ENCODE measurements around the gene HMGCS1. TPM values are rescaled to one million over a fixed set of nuclear protein-coding genes. Genes with fewer than 3 reads are reported as not detected.

HMGCS1 gene
- total RNA-seq, 1 donor from 2014 or later, result 36.5 TPM

DNA sequence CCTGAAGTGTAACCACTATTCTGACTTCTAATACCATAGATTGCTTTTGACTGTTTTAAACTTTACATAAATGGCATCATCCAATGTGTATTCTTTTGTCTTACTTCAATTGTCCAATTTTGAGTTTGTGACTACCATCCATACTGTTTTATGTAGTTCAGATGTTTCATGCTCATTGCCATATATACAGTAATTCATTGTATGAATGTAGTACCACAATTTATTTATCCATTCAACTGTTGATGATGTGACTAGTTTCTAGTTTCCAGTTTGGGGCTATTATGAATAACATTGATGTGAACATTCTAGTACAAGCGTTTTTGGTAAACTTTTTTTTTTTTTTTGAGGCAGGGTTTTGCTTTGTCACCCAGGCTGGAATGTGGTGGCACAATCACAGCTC, 55.1 kb downstream of the HMGCS1 start:
- Histone ChIP-seq H3K27ac (no peak overlapping the region), H3K27me3 (no peaks in the 10 kb centered on the region), H3K9me3 (no peaks in the 10 kb centered on the region), H3K4me3 (no peak overlapping the region), H3K36me3 (no peaks in the 10 kb centered on the region), H3K4me1 (no peaks in the 10 kb centered on the region)
- intact Hi-C loops (cut with DNase I), result no loop called here
- DNase-seq (ENCODE audit: low spot score in 2 of 2), result no peak
- TF ChIP-seq, protein P1, sequence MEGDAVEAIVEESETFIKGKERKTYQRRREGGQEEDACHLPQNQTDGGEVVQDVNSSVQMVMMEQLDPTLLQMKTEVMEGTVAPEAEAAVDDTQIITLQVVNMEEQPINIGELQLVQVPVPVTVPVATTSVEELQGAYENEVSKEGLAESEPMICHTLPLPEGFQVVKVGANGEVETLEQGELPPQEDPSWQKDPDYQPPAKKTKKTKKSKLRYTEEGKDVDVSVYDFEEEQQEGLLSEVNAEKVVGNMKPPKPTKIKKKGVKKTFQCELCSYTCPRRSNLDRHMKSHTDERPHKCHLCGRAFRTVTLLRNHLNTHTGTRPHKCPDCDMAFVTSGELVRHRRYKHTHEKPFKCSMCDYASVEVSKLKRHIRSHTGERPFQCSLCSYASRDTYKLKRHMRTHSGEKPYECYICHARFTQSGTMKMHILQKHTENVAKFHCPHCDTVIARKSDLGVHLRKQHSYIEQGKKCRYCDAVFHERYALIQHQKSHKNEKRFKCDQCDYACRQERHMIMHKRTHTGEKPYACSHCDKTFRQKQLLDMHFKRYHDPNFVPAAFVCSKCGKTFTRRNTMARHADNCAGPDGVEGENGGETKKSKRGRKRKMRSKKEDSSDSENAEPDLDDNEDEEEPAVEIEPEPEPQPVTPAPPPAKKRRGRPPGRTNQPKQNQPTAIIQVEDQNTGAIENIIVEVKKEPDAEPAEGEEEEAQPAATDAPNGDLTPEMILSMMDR (IDR thresholded peaks at IDR 0.05), result no peak

DNA sequence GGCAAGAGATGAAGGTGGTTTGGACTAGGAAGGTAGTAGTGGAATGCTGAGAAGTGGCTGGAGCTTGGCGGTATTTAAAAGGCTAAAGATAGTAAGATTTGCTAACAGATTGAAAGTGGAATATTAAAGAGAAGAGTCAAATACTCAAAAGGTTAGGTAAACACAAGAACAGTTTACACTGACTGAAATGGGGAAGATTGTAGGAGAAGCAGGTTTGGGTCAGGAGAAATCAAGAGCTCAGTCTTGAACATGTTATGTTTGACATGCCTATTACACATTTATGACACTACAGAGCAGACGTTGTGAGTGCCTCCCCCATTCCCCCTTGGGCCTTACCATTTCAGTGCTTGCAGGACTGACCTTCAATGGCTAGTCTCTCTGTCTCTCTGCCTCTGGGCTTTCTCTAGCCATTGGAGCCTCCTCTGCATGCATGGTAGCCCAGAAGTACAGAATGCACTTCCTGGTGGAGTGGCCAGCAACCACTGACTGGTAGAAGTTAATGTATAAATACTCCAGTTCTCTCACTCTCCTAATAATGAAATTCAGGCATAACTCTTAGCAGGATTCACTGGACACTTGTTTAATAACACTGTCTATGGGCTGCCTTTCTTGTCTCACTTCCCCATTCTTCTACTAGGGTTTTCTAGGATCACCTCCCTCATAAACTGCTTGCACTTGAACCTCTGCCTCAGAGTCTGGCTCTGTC, 56.8 kb downstream of the HMGCS1 start:
- intact Hi-C loops (cut with DNase I), result no loop called here
- DNase-seq (ENCODE audit: low spot score in 2 of 2), result no peak
- Histone ChIP-seq H3K4me1 (no peaks in the 10 kb centered on the region), H3K4me3 (no peak overlapping the region), H3K9me3 (no peaks in the 10 kb centered on the region), H3K27me3 (no peaks in the 10 kb centered on the region), H3K36me3 (no peaks in the 10 kb centered on the region), H3K27ac (no peak overlapping the region)
- TF ChIP-seq, protein P1 (IDR thresholded peaks at IDR 0.05), result no peak

DNA sequence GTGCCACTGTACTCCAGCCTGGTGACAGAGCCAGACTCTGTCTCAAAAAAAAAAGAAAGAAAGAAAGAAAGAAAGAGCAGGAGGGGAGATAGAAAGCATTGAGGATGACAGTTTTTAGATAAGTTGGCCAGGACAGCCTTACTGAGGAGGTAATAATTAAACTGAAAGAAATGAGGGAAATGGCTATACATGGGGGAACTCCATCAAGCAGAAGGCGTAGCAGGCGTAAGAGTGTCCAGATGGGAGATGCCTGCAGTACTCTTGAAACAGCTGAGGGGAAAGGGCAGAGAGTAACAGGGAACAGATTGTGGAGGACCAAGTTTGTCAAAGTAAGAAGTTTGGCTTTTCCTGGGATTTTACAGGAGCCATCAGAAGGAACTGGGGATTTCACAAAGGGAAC, 57.5 kb downstream of the HMGCS1 start:
- Histone ChIP-seq H3K36me3 (no peaks in the 10 kb centered on the region), H3K27ac (no peak overlapping the region), H3K27me3 (no peaks in the 10 kb centered on the region), H3K4me1 (no peaks in the 10 kb centered on the region), H3K9me3 (no peaks in the 10 kb centered on the region), H3K4me3 (no peak overlapping the region)
- intact Hi-C loops (cut with DNase I), result no loop called here
- DNase-seq (ENCODE audit: low spot score in 2 of 2), result no peak
- TF ChIP-seq, protein P1 (IDR thresholded peaks at IDR 0.05), result no peak

DNA sequence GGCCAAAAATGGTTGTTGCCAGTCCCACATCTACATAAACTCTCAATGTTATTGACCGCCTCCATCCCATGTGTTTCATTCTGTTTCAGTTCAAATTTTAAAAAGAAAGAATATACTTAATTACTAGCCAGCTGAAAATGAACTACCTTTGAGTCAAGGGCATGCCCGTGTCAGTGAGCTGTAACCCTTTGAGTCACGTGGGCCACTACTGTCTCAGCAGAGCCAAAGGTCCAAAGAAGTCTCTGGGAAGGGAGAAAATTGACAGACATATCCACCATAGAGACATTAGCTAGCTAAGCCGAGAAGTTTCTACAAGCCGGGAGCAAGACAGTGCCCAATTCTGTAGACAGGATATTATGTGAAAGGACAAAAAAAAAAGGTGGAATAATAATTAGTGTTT, 61.5 kb downstream of the HMGCS1 start:
- Histone ChIP-seq H3K4me1 (no peaks in the 10 kb centered on the region), H3K27ac (no peak overlapping the region), H3K36me3 (no peaks in the 10 kb centered on the region), H3K9me3 (no peaks in the 10 kb centered on the region), H3K27me3 (no peaks in the 10 kb centered on the region), H3K4me3 (no peak overlapping the region)
- TF ChIP-seq, protein P1 (IDR thresholded peaks at IDR 0.05), result no peak
- intact Hi-C loops (cut with DNase I), result no loop called here
- no peak for DNase-seq (ENCODE audit: low spot score in 2 of 2)

DNA sequence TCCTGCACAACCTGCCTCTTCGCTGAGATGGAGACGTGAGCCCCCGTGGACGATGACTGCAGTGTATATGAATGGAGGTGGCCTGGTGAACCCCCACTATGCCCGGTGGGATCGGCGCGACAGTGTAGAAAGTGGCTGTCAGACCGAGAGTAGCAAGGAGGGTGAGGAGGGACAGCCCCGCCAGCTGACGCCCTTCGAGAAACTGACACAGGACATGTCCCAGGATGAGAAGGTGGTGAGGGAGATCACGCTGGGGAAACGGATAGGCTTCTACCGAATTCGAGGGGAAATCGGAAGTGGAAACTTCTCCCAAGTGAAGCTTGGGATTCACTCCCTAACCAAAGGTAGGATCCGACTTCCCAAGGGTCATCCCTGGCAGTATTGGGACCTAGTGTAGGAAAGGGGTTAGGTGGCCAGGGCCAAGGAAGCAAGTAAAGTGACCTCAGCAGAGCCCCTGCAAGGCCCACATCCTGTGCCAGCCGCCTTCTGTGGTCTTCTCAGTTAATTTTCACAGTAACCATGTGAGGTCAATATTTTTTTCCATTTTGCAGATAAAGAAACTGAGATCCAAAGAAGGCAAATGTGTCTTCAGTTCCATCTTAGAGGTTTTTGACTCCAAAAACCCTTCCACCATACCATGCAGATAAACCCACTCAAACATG, 67.4 kb downstream of the HMGCS1 start:
- no peaks in the 10 kb centered on the region for H3K27me3 ChIP-seq
- DNase-seq (ENCODE audit: low spot score in 2 of 2), result no peak
- no peaks in the 10 kb centered on the region for H3K36me3 ChIP-seq
- TF ChIP-seq, protein P1 (IDR thresholded peaks at IDR 0.05), result no peak
- H3K27ac ChIP-seq, result no peak overlapping the region
- no peaks in the 10 kb centered on the region for H3K4me1 ChIP-seq
- intact Hi-C loops (cut with DNase I), result no loop called here
- no peak overlapping the region for H3K4me3 ChIP-seq
- H3K9me3 ChIP-seq, result no peaks in the 10 kb centered on the region
